B cell (primary cell): ENCODE measurements around the gene EGLN1. TPM values are rescaled to one million over a fixed set of nuclear protein-coding genes. Genes with fewer than 3 reads are reported as not detected.
"Not testable (repeated sequence)": the region's sequence is repeated elsewhere in the genome, so short reads cannot be mapped to it uniquely, and the experiment has no call there.

Experiments used
- ATAC-seq: fragments of 200-7000 bp; cut with Tn5 transposase; one replicate; pipeline ENCODE4 v1.10.0; 2021; ENCODE audit warnings: low read depth, mild to moderate bottlenecking, moderate number of reproducible peaks, moderate library complexity
- CTCF ChIA-PET: fragments of 350-600 bp; sonication (Branson Sonifier 250); formaldehyde crosslinking; loops from one replicate; lab custom pipeline; 2021; ENCODE audit warnings: antibody characterized with exemption, inconsistent platforms; lab: Charles Lee
- POLR2A ChIA-PET: fragments of 350-600 bp; sonication (Branson Sonifier 250); formaldehyde crosslinking; loops from one replicate; lab custom pipeline; 2021; ENCODE audit warnings: antibody characterized with exemption; lab: Charles Lee
- DNase-seq: peaks from one replicate; pipeline ENCODE4 v3.0.0; 2013
- H2AFZ ChIP-seq: 2 replicates; pipeline ENCODE4 v1.6.1; 2012; ENCODE audit warnings: mild to moderate bottlenecking, low read depth, low read length; ENCODE audit not compliant: insufficient read depth, poor library complexity, severe bottlenecking
- H3K27ac ChIP-seq, 2 donors: 1 replicate in 1 of 2; 2 replicates in 1 of 2; pipeline ENCODE4 v1.5.1; 2012 to 2013; ENCODE audit warnings: low read length in 2 of 2, mild to moderate bottlenecking in 2 of 2, moderate library complexity in 1 of 2
- H3K27me3 ChIP-seq, 4 experiments: fragments of 200-600 bp in 1 of 4; sonication (generic) in 1 of 4; replicated peaks in 1 of 4; 1 replicate in 2 of 4; 2 replicates in 2 of 4; pipeline versions ENCODE4 v1.6.1 to v1.7.0; 2013 to 2016; ENCODE audit warnings: low read length in 3 of 4, mild to moderate bottlenecking in 2 of 4, mixed read lengths in 1 of 4, moderate library complexity in 1 of 4; ENCODE audit not compliant: insufficient read depth in 4 of 4, control insufficient read depth in 3 of 4; ENCODE audit errors: control extremely low read depth in 1 of 4
- H3K36me3 ChIP-seq, 2 experiments: replicated peaks in 1 of 2; 1 replicate in 1 of 2; 2 replicates in 1 of 2; pipeline versions ENCODE4 v1.6.1 to v1.7.1; 2013; ENCODE audit warnings: low read length in 1 of 2; ENCODE audit not compliant: insufficient read depth in 2 of 2, control insufficient read depth in 1 of 2; ENCODE audit errors: control extremely low read depth in 1 of 2, extremely low read depth in 1 of 2
- H3K4me1 ChIP-seq, 2 donors: fragments of 200-600 bp in 1 of 2; sonication (generic) in 1 of 2; 1 replicate in 1 of 2; 2 replicates in 1 of 2; pipeline versions ENCODE4 v1.5.1 to v1.6.1; 2013 to 2017; ENCODE audit warnings: low read length in 2 of 2; ENCODE audit not compliant: control insufficient read depth in 2 of 2, insufficient read depth in 2 of 2
- H3K4me2 ChIP-seq: replicated peaks from 2 replicates; pipeline ENCODE3; 2012; ENCODE audit warnings: mild to moderate bottlenecking, low read depth, low read length; ENCODE audit not compliant: poor library complexity, severe bottlenecking
- H3K4me3 ChIP-seq, 5 experiments: fragments of 200-600 bp in 1 of 5; sonication (generic) in 1 of 5; 1 replicate in 3 of 5; 2 replicates in 2 of 5; pipeline versions ENCODE4 v1.5.1 to v1.7.0; 2011 to 2016; ENCODE audit warnings: low read length in 4 of 5, mild to moderate bottlenecking in 4 of 5, low read depth in 2 of 5, control low read depth in 1 of 5, moderate library complexity in 1 of 5; ENCODE audit not compliant: insufficient read depth in 1 of 5; ENCODE audit errors: control extremely low read depth in 1 of 5, extremely low read depth in 1 of 5
- H3K79me2 ChIP-seq: fragments of 200-600 bp; sonication (generic); one replicate; pipeline ENCODE4 v1.6.0; 2016; ENCODE audit warnings: low read length; ENCODE audit not compliant: control insufficient read depth, insufficient read depth
- H3K9ac ChIP-seq: fragments of 200-600 bp; sonication (generic); 2 replicates; pipeline ENCODE4 v1.6.1; 2017; ENCODE audit warnings: mild to moderate bottlenecking, low read length, moderate library complexity
- H3K9me3 ChIP-seq, 3 donors: one replicate each; pipeline versions ENCODE4 v1.6.1 to v1.7.1; 2013; ENCODE audit warnings: low read length in 2 of 3; ENCODE audit not compliant: control insufficient read depth in 2 of 3, insufficient read depth in 1 of 3; ENCODE audit errors: control extremely low read depth in 1 of 3
- H4K20me1 ChIP-seq: 2 replicates; pipeline ENCODE4 v1.6.0; 2012; ENCODE audit warnings: mild to moderate bottlenecking, low read length; ENCODE audit not compliant: insufficient read depth, control insufficient read depth, poor library complexity, severe bottlenecking
- H3K27ac Mint-ChIP-seq: one replicate; pipeline ENCODE4 v1.8.0; 2021; ENCODE audit warnings: mixed read lengths
- H3K27me3 Mint-ChIP-seq: one replicate; pipeline ENCODE4 v1.8.0; 2021; ENCODE audit warnings: mixed read lengths
- H3K4me1 Mint-ChIP-seq: one replicate; pipeline ENCODE4 v1.8.0; 2021; ENCODE audit warnings: mixed read lengths
- H3K4me3 Mint-ChIP-seq: one replicate; pipeline ENCODE4 v1.8.0; 2021; ENCODE audit warnings: mixed read lengths
- H3K9me3 Mint-ChIP-seq: one replicate; pipeline ENCODE4 v1.8.0; 2022; ENCODE audit warnings: mixed read lengths; ENCODE audit not compliant: insufficient read depth
- EZH2 ChIP-seq: IDR thresholded peaks from 2 replicates; pipeline ENCODE4 v1.6.1; 2012; ENCODE audit warnings: borderline replicate concordance, low read depth, mild to moderate bottlenecking, moderate library complexity, low read length; ENCODE audit not compliant: insufficient read depth, poor library complexity, severe bottlenecking
- WGBS: methylation state at CpG from one replicate; pipeline ENCODE4 v1.1.5; 2013; ENCODE audit warnings: missing lambda C conversion rate; ENCODE audit not compliant: insufficient coverage; 5-methylcytosine and 5-hydroxymethylcytosine counted together
- intact Hi-C: fragments of 100-400 bp; cut with micrococcal nuclease; formaldehyde crosslinking; loops from one replicate; pipeline ENCODE4 v1.10.0; 2022
- polyA plus RNA-seq: library from polyadenylated mRNA; depleted of rRNA; stranded (reverse); fragments of >200 nt; gene quantifications from 2 replicates; pipeline ENCODE4 v1.2.3, GENCODE V29; 2012
- total RNA-seq, 2 donors: library from RNA; stranded (reverse); fragments of 120-200 nt in 1 of 2; gene quantifications; 1 replicate in 1 of 2; 2 replicates in 1 of 2; pipeline versions ENCODE4 v1.2.3 to v1.2.4, GENCODE V29; 2013 to 2022
- TF ChIP-seq, protein P1 (sequence below): fragments of 200-600 bp; IDR thresholded peaks from one replicate; pipeline ENCODE4 v1.8.0; 2022; ENCODE audit warnings: antibody characterized with exemption, mild to moderate bottlenecking

EGLN1 gene
- total and polyA plus RNA-seq, 2 donors (not counting 1 experiment from before 2014, with no cell fraction given), result 7.5 to 18.5 TPM

- Histone ChIP-seq H3K4me3 (no peak overlapping the region), H3K4me1 (no peaks in the 10 kb centered on the region), H3K79me2 (no peaks in the 10 kb centered on the region), H4K20me1 (no peaks in the 10 kb centered on the region), H3K27ac (no peak overlapping the region), H3K4me2 (no peak overlapping the region), H3K9me3 (peaks cover 0 to 2% (median 0%) of the 10 kb centered on the region in 3 donors), H3K36me3 (no peaks in the 10 kb centered on the region), H3K9ac (no peak overlapping the region), H3K27me3 (peaks cover 0 to 5% (median 1%) of the 10 kb centered on the region in 4 experiments), H2AFZ (no peak overlapping the region)
- WGBS, result no CpG with 5 or more reads among the region's 2 CpGs
- H3K27me3 Mint-ChIP-seq, result peaks cover 24% of the 10 kb centered on the region
- H3K4me1 Mint-ChIP-seq, result no peaks in the 10 kb centered on the region
- no peak for DNase-seq
- no peak overlapping the region for H3K27ac Mint-ChIP-seq
- POLR2A ChIA-PET, result no interaction called here
- no peak for TF ChIP-seq EZH2
- TF ChIP-seq, protein P1, sequence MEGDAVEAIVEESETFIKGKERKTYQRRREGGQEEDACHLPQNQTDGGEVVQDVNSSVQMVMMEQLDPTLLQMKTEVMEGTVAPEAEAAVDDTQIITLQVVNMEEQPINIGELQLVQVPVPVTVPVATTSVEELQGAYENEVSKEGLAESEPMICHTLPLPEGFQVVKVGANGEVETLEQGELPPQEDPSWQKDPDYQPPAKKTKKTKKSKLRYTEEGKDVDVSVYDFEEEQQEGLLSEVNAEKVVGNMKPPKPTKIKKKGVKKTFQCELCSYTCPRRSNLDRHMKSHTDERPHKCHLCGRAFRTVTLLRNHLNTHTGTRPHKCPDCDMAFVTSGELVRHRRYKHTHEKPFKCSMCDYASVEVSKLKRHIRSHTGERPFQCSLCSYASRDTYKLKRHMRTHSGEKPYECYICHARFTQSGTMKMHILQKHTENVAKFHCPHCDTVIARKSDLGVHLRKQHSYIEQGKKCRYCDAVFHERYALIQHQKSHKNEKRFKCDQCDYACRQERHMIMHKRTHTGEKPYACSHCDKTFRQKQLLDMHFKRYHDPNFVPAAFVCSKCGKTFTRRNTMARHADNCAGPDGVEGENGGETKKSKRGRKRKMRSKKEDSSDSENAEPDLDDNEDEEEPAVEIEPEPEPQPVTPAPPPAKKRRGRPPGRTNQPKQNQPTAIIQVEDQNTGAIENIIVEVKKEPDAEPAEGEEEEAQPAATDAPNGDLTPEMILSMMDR, result no peak
- CTCF ChIA-PET, result no interaction called here
- intact Hi-C loops, result no loop called here
- H3K4me3 Mint-ChIP-seq, result no peak overlapping the region
- no peak for ATAC-seq
- H3K9me3 Mint-ChIP-seq, result peaks cover 2% of the 10 kb centered on the region
These were observed 10.9 kb upstream of the EGLN1 start for GRCh38 chr1:231432996-231433395.

GRCh38 chr1:231431665-231432415, 9.8 kb upstream of the EGLN1 start:
- DNase-seq, result no peak
- Histone ChIP-seq H4K20me1 (no peaks in the 10 kb centered on the region), H3K4me1 (no peaks in the 10 kb centered on the region), H3K36me3 (no peaks in the 10 kb centered on the region), H3K27me3 (peaks cover 0 to 5% (median 1%) of the 10 kb centered on the region in 4 experiments), H3K9ac (no peak overlapping the region), H3K9me3 (peaks cover 0 to 2% (median 0%) of the 10 kb centered on the region in 3 donors), H3K79me2 (no peaks in the 10 kb centered on the region), H3K4me2 (no peak overlapping the region), H3K4me3 (no peak overlapping the region), H3K27ac (no peak overlapping the region), H2AFZ (no peak overlapping the region)
- CTCF ChIA-PET, result no interaction called here
- no peak overlapping the region for H3K4me3 Mint-ChIP-seq
- no peaks in the 10 kb centered on the region for H3K4me1 Mint-ChIP-seq
- POLR2A ChIA-PET, result no interaction called here
- no peak overlapping the region for H3K27ac Mint-ChIP-seq
- no peak for ATAC-seq
- 94% methylated on average over 6 of the region's 6 CpGs for WGBS
- TF ChIP-seq EZH2, result no peak
- TF ChIP-seq, protein P1, result no peak
- peaks cover 24% of the 10 kb centered on the region for H3K27me3 Mint-ChIP-seq
- intact Hi-C loops, result no loop called here
- H3K9me3 Mint-ChIP-seq, result peaks cover 2% of the 10 kb centered on the region

GRCh38 chr1:231430678-231431352, 8.7 kb upstream of the EGLN1 start:
- peaks cover 17% of the 10 kb centered on the region for H3K27me3 Mint-ChIP-seq
- DNase-seq, H3K4me1 Mint-ChIP-seq, H3K9me3 ChIP-seq, H3K9ac ChIP-seq, POLR2A ChIA-PET, H3K27ac Mint-ChIP-seq, H3K27me3 ChIP-seq, intact Hi-C loops, H3K27ac ChIP-seq, H3K4me1 ChIP-seq, H3K36me3 ChIP-seq, H3K79me2 ChIP-seq, H3K4me3 ChIP-seq, CTCF ChIA-PET, H3K4me3 Mint-ChIP-seq, H4K20me1 ChIP-seq, H2AFZ ChIP-seq, H3K4me2 ChIP-seq, ATAC-seq, H3K9me3 Mint-ChIP-seq: not testable (repeated sequence)
- WGBS, result 98% methylated on average over 24 of the region's 31 CpGs
